ENCODE data around the gene SLC25A11.

SLC25A11 gene

DNA sequence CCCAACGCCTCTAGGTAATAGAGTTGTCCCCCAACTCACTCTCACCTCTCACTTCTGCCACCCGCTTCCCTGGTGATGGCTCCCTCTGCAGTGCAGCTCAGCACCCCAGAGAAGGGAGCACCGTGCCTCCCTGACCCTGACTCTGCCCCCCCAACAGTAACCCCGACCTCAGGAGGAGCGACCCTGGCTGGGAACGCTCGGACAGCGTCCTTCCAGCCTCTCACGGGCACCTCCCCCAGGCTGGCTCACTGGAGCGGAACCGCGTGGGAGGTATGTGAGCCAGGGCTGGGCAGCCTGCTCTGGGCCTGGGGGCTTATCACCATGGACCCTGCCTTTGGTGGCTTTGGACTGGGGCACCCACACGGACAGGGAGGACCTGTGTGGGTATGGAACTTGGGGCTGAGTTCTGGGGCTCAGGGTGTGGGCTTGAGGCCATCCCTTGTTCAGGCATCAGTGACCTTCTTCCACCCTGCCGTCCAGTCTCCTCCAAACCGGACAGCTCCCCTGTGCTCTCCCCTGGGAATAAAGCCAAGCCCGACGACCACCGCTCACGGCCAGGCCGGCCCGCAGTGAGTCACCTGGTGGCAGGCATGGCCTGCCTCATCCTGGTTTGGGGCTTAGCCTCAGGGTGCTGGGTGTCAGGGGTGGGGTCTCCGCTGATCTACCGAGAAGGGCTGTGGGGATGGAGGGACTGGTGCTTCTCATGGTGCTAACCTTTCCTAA is 47.2 kb downstream of the SLC25A11 start:
- DNase-seq, result no peak

DNA sequence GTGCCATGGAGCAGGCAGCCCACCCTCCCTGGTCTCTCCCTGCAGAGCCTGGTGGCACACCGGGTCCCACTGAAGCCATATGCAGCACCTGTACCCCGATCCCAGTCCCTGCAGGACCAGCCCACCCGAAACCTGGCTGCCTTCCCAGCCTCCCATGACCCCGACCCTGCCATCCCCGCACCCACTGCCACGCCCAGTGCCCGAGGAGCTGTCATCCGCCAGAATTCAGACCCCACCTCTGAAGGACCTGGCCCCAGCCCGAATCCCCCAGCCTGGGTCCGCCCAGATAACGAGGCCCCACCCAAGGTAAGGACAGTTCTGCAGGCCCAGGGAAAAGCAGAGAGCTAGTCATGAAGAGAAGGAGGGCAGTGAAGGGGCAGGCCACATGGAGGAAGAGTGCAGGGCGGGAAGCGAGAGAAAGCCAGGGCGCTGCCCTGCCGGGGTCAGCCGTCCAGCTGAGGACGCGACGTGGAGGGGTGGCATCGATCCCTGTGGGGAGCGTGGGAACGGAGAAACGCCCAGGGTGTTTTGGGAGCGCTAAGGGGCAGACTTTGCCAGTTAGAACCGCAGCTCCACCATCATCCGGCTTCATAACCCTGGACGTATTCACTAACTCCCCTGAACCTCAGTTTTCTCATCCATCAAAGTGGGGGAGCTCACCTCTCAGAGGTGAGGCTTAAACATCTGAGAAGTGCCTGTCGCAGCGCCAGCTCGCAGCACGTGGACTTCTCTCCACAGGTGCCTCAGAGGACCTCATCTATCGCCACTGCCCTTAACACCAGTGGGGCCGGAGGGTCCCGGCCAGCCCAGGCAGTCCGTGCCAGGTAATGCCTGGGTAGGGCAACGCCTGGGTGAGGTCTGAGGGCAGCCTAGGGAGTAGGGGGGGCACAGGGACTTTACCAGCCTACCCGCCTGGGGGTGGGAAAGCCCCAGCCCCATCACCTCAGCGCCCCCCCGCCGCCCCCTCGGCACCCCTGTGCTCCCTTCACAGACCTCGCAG is 48.1 kb downstream of the SLC25A11 start:
- DNase-seq, result no peak

DNA sequence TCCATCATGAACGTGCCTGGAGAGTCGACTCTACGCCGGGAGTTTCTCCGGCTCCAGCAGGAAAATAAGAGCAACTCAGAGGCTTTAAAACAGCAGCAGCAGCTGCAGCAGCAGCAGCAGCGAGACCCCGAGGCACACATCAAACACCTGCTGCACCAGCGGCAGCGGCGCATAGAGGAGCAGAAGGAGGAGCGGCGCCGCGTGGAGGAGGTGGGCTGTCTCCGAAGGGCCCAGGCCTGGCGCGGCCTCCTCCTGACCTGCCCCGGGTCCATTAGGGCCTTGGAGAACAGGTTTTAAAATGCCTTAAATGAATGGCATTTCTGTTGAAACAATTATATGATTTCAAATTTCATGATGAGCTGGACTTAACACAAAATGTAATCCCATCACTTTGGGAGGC is 52.3 kb downstream of the SLC25A11 start:
- no peak for DNase-seq
